Uterus (tissue), 4 donors: ENCODE measurements around the gene HLX. TPM values are rescaled to one million over a fixed set of nuclear protein-coding genes. Genes with fewer than 3 reads are reported as not detected.

ENCODE experiments used
- DNase-seq, 2 donors: peaks; one replicate each; pipeline ENCODE4 v3.0.0-alpha.2; 2019 to 2020
- H3K27ac ChIP-seq, 2 donors: fragments of 200-600 bp; sonication (generic); 1 replicate in 1 of 2; 2 replicates in 1 of 2; pipeline ENCODE4 v1.5.1; 2016 to 2018
- H3K27me3 ChIP-seq, 2 donors: fragments of 200-600 bp; sonication (generic); one replicate each; pipeline ENCODE4 v1.5.1; 2018 to 2019; ENCODE audit warnings: control low read depth in 1 of 2
- H3K36me3 ChIP-seq, 2 donors: fragments of 200-600 bp; sonication (generic); one replicate each; pipeline ENCODE4 v1.5.1; 2019; ENCODE audit warnings: control low read depth in 1 of 2
- H3K4me1 ChIP-seq, 2 donors: fragments of 200-600 bp; sonication (generic); one replicate each; pipeline ENCODE4 v1.5.1; 2018 to 2019; ENCODE audit warnings: control low read depth in 1 of 2
- H3K4me3 ChIP-seq, 2 donors: fragments of 200-600 bp; sonication (generic); 1 replicate in 1 of 2; 2 replicates in 1 of 2; pipeline ENCODE4 v1.5.1; 2018 to 2019; ENCODE audit warnings: mild to moderate bottlenecking in 1 of 2
- H3K9me3 ChIP-seq, 2 donors: fragments of 200-600 bp; sonication (generic); one replicate each; pipeline ENCODE4 v1.5.1; 2019; ENCODE audit warnings: control low read depth in 1 of 2
- CTCF ChIP-seq, 4 experiments: fragments of 200-600 bp in 2 of 4; fragments of 450-650 bp in 2 of 4; sonication (generic) in 2 of 4; IDR thresholded peaks; one replicate each; pipeline ENCODE4 v1.5.1; 2016 to 2019; ENCODE audit warnings: antibody characterized with exemption in 4 of 4, mild to moderate bottlenecking in 2 of 4, moderate library complexity in 1 of 4
- POLR2A ChIP-seq, 2 donors: fragments of 450-650 bp; IDR thresholded peaks; one replicate each; pipeline ENCODE4 v1.6.1; 2016; ENCODE audit warnings: antibody characterized with exemption in 2 of 2, mild to moderate bottlenecking in 1 of 2, moderate library complexity in 1 of 2
- intact Hi-C: fragments of 100-400 bp; cut with DNase I; formaldehyde crosslinking; loops from one replicate; pipeline ENCODE4 v1.15.1; 2023; ENCODE audit warnings: low total_unique reads
- total RNA-seq, 4 donors: library from RNA; depleted of rRNA in 3 of 4; stranded (reverse); fragments of >200 nt in 3 of 4; gene quantifications; one replicate each; pipeline versions ENCODE4 v1.1.0 to v1.2.4, GENCODE V29; 2014 to 2023
- donor health status: DM: yes; HTN: yes; CAD: no.

Gene HLX
- total RNA-seq, 4 donors from 2014 or later: 0.26 to 35.9 (median 7.0) TPM

DNA sequence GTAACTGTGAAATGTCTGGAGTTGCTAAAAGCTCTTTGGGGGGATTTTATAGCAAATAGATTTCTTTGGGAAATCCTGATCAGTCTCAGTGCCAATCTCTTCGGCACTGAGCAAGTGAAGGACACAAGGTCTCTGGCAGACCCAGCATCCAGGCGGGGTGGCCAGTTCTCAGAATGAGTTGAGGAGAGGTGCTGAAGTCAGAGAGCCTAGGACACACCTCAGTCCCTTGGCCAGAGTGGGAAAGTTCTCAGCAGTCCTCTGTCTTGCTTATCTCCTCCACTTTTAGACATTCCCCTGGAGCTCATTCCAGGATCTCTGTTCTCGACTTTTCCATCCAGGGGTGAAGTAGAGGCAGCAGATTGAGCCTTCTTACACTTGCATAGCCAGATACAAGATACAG is 6.7 kb downstream of the HLX start:
- Histone ChIP-seq H3K27ac (no peak overlapping the region), H3K36me3 (no peaks in the 10 kb centered on the region), H3K4me1 (no peaks in the 10 kb centered on the region), H3K9me3 (no peaks in the 10 kb centered on the region), H3K27me3 (peaks cover under 1 to 27% of the 10 kb centered on the region in 2 donors), H3K4me3 (no peak overlapping the region)
- TF ChIP-seq CTCF (IDR thresholded peaks at IDR 0.05) (no peak), POLR2A (IDR thresholded peaks at IDR 0.05) (no peak)
- no peak for DNase-seq
- intact Hi-C loops: loop anchor here (10.0 kb wide), 1 partner anchor 319 kb away; no protein-coding TSS in a partner anchor

DNA sequence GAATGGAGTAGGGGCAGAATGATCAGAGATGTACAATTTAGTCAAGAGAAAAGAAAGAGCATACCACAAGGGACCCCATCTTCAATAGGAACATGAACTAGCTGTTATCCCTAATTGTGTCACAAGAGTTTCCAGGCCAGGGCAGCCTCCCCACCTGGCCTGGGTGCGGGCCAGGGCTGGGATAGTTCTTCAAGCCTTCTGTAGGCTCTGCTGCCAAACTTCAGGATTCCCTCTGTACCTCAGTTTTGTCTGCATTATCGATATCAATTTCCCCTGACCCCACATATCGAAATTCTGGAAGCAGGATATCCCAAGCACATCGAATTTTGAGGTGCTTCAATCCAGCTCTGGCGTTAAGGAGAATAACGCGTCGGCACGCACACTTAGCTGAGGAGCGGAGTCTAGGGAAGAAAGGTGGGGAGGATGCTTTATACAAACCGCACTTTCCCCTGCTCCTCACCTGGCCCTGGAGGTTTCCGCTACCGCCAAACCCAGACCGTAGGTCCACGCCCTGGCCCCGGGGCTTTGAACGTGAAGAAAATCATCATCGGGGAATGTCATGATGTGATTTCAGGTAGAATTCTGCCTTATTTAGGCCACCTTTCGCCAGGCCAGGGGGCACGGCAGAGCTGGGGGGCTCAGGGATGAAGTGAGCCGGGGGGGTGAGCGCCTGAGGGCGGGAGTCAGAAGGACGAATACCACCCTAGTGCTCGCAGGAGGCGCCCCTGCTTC is 7.4 kb downstream of the HLX start:
- no peak overlapping the region for H3K27ac ChIP-seq
- H3K9me3 ChIP-seq: no peaks in the 10 kb centered on the region
- DNase-seq: no peak
- H3K36me3 ChIP-seq: no peaks in the 10 kb centered on the region
- intact Hi-C loops: loop anchor here (10.0 kb wide), 1 partner anchor 318 kb away; no protein-coding TSS in a partner anchor
- H3K4me3 ChIP-seq: no peak overlapping the region
- H3K27me3 ChIP-seq: peaks cover 4 to 30% of the 10 kb centered on the region in 2 donors
- no peak for TF ChIP-seq POLR2A (IDR thresholded peaks at IDR 0.05)
- no peak for TF ChIP-seq CTCF (IDR thresholded peaks at IDR 0.05)
- no peaks in the 10 kb centered on the region for H3K4me1 ChIP-seq

GRCh38 chr1:220887202-220887519 is 7.9 kb downstream of the HLX start:
- Histone ChIP-seq H3K36me3 (no peaks in the 10 kb centered on the region), H3K4me1 (no peaks in the 10 kb centered on the region), H3K27me3 (peaks cover 6 to 35% of the 10 kb centered on the region in 2 donors), H3K27ac (no peak overlapping the region), H3K4me3 (no peak overlapping the region), H3K9me3 (no peaks in the 10 kb centered on the region)
- TF ChIP-seq CTCF (IDR thresholded peaks at IDR 0.05) (no peak), POLR2A (IDR thresholded peaks at IDR 0.05) (no peak)
- intact Hi-C loops: loop anchor here (10.0 kb wide), 1 partner anchor 318 kb away; no protein-coding TSS in a partner anchor
- no peak for DNase-seq

GRCh38 chr1:220887520-220888416 is 8.5 kb downstream of the HLX start:
- H3K36me3 ChIP-seq: no peaks in the 10 kb centered on the region
- H3K9me3 ChIP-seq: no peaks in the 10 kb centered on the region
- no peaks in the 10 kb centered on the region for H3K4me1 ChIP-seq
- H3K27me3 ChIP-seq: peaks cover 7 to 41% of the 10 kb centered on the region in 2 donors
- intact Hi-C loops: loop anchor here (10.0 kb wide), 1 partner anchor 317 kb away; no protein-coding TSS in a partner anchor
- no peak for DNase-seq
- TF ChIP-seq POLR2A (IDR thresholded peaks at IDR 0.05): no peak
- TF ChIP-seq CTCF (IDR thresholded peaks at IDR 0.05): no peak
- no peak overlapping the region for H3K27ac ChIP-seq
- no peak overlapping the region for H3K4me3 ChIP-seq
